Heart right ventricle (tissue), 16 donors: ENCODE results near the gene NPM3. TPM values are rescaled to one million over a fixed set of nuclear protein-coding genes. Genes with fewer than 3 reads are reported as not detected.
A peak's percentile ranks its signal among the peaks of the same experiment; 100 is the strongest.

Experiments
- ATAC-seq, 8 donors: fragments of 200-7000 bp; cut with Tn5 transposase; one replicate each; pipeline ENCODE4 v1.9.1; 2020; ENCODE audit warnings: mild to moderate bottlenecking in 8 of 8, moderate library complexity in 8 of 8, moderate number of reproducible peaks in 1 of 8
- DNase-seq, 2 donors: peaks; one replicate each; pipeline ENCODE4 v3.0.0-alpha.2; 2020
- H3K27ac ChIP-seq, 10 donors: fragments of 200-600 bp; sonication (generic) in 2 of 10; one replicate each; pipeline versions ENCODE4 v1.5.0 to v1.8.0; 2020 to 2022; ENCODE audit warnings: mild to moderate bottlenecking in 3 of 10
- H3K27me3 ChIP-seq, 7 donors: fragments of 200-600 bp; one replicate each; pipeline ENCODE4 v1.8.0; 2021 to 2022; ENCODE audit warnings: mild to moderate bottlenecking in 2 of 7
- H3K36me3 ChIP-seq, 9 donors: fragments of 200-600 bp; sonication (generic) in 1 of 9; one replicate each; pipeline versions ENCODE4 v1.5.0 to v1.8.0; 2020 to 2022; ENCODE audit warnings: mild to moderate bottlenecking in 2 of 9
- H3K4me1 ChIP-seq, 9 donors: fragments of 200-600 bp; sonication (generic) in 1 of 9; one replicate each; pipeline versions ENCODE4 v1.5.0 to v1.8.0; 2020 to 2022; ENCODE audit warnings: mild to moderate bottlenecking in 4 of 9
- H3K4me3 ChIP-seq, 10 donors: fragments of 200-600 bp; sonication (generic) in 2 of 10; one replicate each; pipeline versions ENCODE4 v1.5.0 to v1.8.0; 2020 to 2022; ENCODE audit warnings: mild to moderate bottlenecking in 7 of 10, moderate library complexity in 2 of 10
- H3K9me3 ChIP-seq, 11 donors: fragments of 200-600 bp in 10 of 11; sonication (generic) in 2 of 11; one replicate each; pipeline versions ENCODE4 v1.5.0 to v1.8.0; 2013 to 2022; ENCODE audit warnings: mild to moderate bottlenecking in 2 of 11, control low read depth in 1 of 11, moderate library complexity in 1 of 11
- WGBS, 2 donors: extraction: QIAGEN DNeasy Blood & Tissue Kit; methylation state at CpG; one replicate each; pipeline ENCODE4 v1.1.7; 2013; ENCODE audit warnings: inconsistent platforms in 1 of 2; 5-methylcytosine and 5-hydroxymethylcytosine counted together
- intact Hi-C, 10 donors: fragments of 100-400 bp; cut with DNase I; formaldehyde crosslinking; loops; one replicate each; pipeline versions ENCODE4 v1.11.1 to v1.14.2; 2022
- polyA plus RNA-seq, 2 donors: library from polyadenylated mRNA; stranded (reverse); fragments of 200-250 nt; gene quantifications; one replicate each; pipeline ENCODE4 v1.2.3, GENCODE V29; 2013
- total RNA-seq, 10 donors: library from RNA; stranded (reverse); fragmentation: NEBNext Ultra II Directional in 3 of 10; extraction: Animal tissue kit (Norgen Biotek cat#: 25700) in 3 of 10; gene quantifications; one replicate each; pipeline versions ENCODE4 v1.2.1 to v1.2.4, GENCODE V29; 2021 to 2023
- TF ChIP-seq, protein P1 (sequence below), 9 donors: fragments of 200-600 bp; sonication (generic) in 2 of 9; IDR thresholded peaks; one replicate each; pipeline versions ENCODE4 v1.5.0 to v1.8.0; 2021 to 2022; ENCODE audit warnings: antibody characterized with exemption in 9 of 9, mild to moderate bottlenecking in 5 of 9, moderate library complexity in 1 of 9
- donor health status: Arrhythmogenic right ventricular cardiomyopathy.
- donor health status: ischemic (EF 13 %, LVEDD 7.1; RV severe dilation, severe dysfunction).
- donor health status: healthy with polysubstance abuse.
- donor health status: DM: no; HTN: yes; CAD: no.
- donor health status: DM: no; HTN: no; CAD: no.
- donor health status: ischemic (EF 25% LVEDD 6.9; RV normal size, moderate dysfunction).
- donor health status: ischemic (EF 25% LVEDD 5.7; RV mildly dilated, moderate dysfunction).
- donor health status: healthy.
- donor health status: DM: yes; HTN: yes; CAD: no.
- donor health status: Ischemic cardiomyopathy.
- donor health status: ischemic (EF 35%, LVEDD 5.7; RV mildly dilated, moderate dysfunction).
- donor health status: nonischemic (EF 11% LVEDD 7.7; RV severe dilation, severe dysfunction).
- donor health status: DM: yes; HTN: yes; CAD: no.
- donor health status: PGD.
- donor health status: ischemic (EF 29% LVEDD 5.4; RV normal size, mild dysfunction).
- donor health status: nonischemic (EF 23%, LVEDD 6.1; RV moderate dilation, normal function).

Gene NPM3
- total and polyA plus RNA-seq, 12 donors, result 4.9 to 23.3 (median 7.0) TPM

DNA sequence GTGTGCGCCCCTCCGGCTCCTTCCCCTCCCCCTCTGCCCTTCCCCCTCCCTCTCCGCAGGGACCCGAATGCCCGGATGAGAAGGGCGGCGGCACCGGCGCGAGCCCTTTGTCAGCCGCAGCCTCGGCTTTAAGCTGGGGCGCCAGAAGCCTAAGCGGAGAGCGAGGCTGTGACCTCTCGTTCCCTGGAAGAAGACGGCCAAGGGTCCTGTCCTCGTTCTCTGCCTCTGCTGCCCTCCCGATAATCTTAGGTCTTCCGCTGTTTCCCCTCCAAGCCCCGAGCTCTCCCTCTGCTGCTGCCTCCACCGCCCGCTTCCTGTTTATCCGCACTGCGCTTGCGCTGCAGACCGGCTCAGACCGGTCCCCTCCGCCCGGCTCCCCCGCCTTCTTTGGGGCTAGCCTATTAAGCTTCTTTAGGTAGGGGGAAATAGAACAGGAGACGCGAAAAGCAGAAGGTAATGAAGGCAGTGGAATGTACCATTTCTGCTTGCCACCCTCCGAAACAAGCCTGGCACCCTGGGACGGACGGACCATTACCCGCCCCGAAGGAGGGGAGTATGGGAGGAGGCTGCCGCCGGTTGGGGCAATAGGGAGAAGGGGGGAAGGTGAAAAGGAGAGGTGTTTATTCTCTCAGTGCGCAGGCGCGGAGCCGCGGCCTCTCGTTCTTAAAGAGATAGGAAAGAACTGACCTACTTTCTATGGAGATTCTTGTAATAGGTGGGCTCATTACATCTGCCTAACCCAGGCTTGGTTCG is 35.0 kb upstream of the NPM3 start, which contains the start of gene OGA:
TSS of gene OGA (minus strand) at position 326 of the 753 bp plus-strand sequence. CDS start 422 bp downstream, outside the sequence.
- TF ChIP-seq, protein P1, sequence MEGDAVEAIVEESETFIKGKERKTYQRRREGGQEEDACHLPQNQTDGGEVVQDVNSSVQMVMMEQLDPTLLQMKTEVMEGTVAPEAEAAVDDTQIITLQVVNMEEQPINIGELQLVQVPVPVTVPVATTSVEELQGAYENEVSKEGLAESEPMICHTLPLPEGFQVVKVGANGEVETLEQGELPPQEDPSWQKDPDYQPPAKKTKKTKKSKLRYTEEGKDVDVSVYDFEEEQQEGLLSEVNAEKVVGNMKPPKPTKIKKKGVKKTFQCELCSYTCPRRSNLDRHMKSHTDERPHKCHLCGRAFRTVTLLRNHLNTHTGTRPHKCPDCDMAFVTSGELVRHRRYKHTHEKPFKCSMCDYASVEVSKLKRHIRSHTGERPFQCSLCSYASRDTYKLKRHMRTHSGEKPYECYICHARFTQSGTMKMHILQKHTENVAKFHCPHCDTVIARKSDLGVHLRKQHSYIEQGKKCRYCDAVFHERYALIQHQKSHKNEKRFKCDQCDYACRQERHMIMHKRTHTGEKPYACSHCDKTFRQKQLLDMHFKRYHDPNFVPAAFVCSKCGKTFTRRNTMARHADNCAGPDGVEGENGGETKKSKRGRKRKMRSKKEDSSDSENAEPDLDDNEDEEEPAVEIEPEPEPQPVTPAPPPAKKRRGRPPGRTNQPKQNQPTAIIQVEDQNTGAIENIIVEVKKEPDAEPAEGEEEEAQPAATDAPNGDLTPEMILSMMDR (IDR thresholded peaks at IDR 0.05), result no peak
- Histone ChIP-seq H3K27me3 (no peaks in the 10 kb centered on the region), H3K9me3 (no peaks in the 10 kb centered on the region), H3K36me3 (peaks cover 0 to 2% (median 0%) of the 10 kb centered on the region in 9 donors), H3K4me3 (peak within 1 kb of the TSS; percentile 82 to 100 (median 96)), H3K4me1 (peaks cover 3 to 45% (median 35%) of the 10 kb centered on the region in 9 donors), H3K27ac (peak within 1 kb of the TSS; percentile 92 to 98 (median 96))
- peak; percentile 92 to 96 (median 95) for ATAC-seq
- DNase-seq, result peak; percentile 97
- 0% methylated on average over 47 of the region's 47 CpGs for WGBS, 2 donors
- intact Hi-C loops, result loop anchor here in 1 of 10 donors (5.0 kb wide), 1 partner anchor 36 kb away; the partner anchor contains the start of gene NPM3

DNA sequence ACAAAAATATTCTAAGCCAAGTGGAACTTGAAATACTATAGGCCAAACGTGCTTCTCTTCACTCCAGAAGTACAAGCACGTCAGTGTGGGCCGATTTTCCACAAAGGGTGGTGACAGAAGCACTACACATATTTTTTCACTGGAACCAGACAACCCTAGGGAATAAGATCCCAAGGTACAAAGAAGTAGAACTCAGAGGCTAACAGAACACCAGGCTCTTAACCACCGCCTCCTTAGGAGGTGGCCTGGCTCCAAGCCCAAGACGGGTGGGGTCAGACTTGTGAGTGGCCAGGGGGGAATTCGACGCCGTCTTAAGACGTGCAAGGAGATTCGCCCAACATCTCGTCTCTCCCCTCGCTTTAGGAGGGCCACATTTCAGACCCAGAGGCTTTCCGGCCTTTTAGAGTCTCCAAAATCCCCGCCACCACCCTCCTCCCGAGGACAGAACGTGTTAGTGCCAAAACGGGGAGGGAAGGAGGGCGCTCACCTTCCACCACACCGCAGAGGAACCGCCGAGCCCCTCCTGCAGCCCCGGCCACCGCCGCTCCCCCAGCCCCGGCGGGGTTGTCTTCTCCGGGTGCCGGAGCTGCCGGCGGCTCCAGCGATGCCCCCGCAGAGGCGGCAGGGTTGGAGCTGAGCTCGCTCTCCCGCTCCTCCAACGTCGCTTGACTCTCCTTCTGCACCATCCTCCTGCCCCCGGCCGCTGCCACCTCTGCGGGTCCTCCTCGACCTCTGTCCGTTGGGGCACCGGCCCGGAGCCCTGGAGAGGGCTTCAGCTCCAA is 34.3 kb upstream of the NPM3 start:
- DNase-seq (peak; percentile 88 to 90), ATAC-seq (peak; percentile 38 to 74 (median 62))
- intact Hi-C loops, result loop anchor here in 1 of 10 donors (5.0 kb wide), 1 partner anchor 35 kb away; the partner anchor contains the start of gene NPM3
- H3K4me3 ChIP-seq, result peak overlapping the region; percentile 82 to 100 (median 96)
- H3K4me1 ChIP-seq, result peaks cover 3 to 53% (median 42%) of the 10 kb centered on the region in 9 donors
- no peaks in the 10 kb centered on the region for H3K9me3 ChIP-seq
- no peaks in the 10 kb centered on the region for H3K27me3 ChIP-seq
- peak overlapping the region; percentile 92 to 98 (median 96) for H3K27ac ChIP-seq
- H3K36me3 ChIP-seq, result peaks cover 0 to 9% (median 0%) of the 10 kb centered on the region in 9 donors
- TF ChIP-seq, protein P1 (IDR thresholded peaks at IDR 0.05), result no peak
- WGBS, 2 donors, result 0% methylated on average over 44 of the region's 44 CpGs

DNA sequence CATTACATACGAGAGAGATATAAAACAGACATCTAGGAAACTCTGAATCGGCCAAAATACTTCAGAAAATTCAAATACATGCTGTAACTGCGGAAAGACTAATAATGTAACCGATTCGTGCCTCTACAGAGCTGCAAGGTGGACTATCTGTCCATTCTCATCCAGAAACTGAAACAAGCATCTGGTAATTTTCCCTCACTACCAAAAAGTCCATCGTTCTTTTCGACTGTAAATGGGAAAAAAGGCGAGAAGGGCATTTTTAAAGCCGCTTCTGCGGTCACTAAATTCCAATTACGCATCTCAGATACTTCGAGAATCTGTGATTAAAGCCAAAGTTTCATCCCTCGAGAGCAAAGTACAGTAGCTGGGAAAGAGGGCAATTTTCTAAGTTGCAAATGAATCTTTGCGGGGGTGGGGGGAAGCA is 33.7 kb upstream of the NPM3 start:
- Histone ChIP-seq H3K27me3 (no peaks in the 10 kb centered on the region), H3K27ac (peak overlapping the region; percentile 18 to 98 (median 95)), H3K4me3 (peak overlapping the region; percentile 82 to 100 (median 96)), H3K36me3 (peaks cover 0 to 15% (median 0%) of the 10 kb centered on the region in 9 donors), H3K9me3 (no peaks in the 10 kb centered on the region), H3K4me1 (peaks cover 3 to 59% (median 48%) of the 10 kb centered on the region in 9 donors)
- TF ChIP-seq, protein P1 (IDR thresholded peaks at IDR 0.05), result no peak
- intact Hi-C loops, result loop anchor here in 1 of 10 donors (5.0 kb wide), 1 partner anchor 35 kb away; the partner anchor contains the start of gene NPM3
- ATAC-seq (no peak), DNase-seq (no peak)
- 0 to 1% methylated on average over 14 of the region's 14 CpGs for WGBS, 2 donors

DNA sequence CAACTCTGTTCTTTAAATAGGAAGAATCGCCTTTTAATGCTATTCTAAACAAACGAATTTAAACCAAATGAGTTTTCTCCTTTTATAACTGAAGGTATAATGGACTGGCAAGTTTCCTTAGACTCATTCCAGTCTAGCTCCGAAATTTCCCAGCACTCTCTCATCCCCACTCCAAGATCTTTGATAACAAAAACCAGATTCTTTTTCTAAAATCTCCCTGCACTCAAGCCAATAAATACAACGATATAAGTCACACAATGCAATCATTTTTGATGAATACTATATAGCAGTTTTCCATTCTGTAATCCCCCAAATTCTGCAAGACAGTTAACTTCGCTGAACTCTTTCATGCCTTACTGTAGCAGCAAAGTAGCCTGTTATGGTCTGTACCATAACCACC is 33.1 kb upstream of the NPM3 start:
- peaks cover 3 to 64% (median 51%) of the 10 kb centered on the region in 9 donors for H3K4me1 ChIP-seq
- TF ChIP-seq, protein P1 (IDR thresholded peaks at IDR 0.05), result no peak
- intact Hi-C loops, result loop anchor here in 1 of 10 donors (5.0 kb wide), 1 partner anchor 34 kb away; the partner anchor contains the start of gene NPM3

More for the DNA sequence above, 33.1 kb upstream of the NPM3 start:
- ATAC-seq, result no peak
- H3K9me3 ChIP-seq, result no peaks in the 10 kb centered on the region
- peak overlapping the region in 8 of 10 donors; percentile 18 to 98 (median 95) for H3K27ac ChIP-seq
- H3K4me3 ChIP-seq, result peak overlapping the region; percentile 82 to 100 (median 96)
- WGBS, 2 donors, result 0 to 2% methylated on average over 5 of the region's 5 CpGs
- no peaks in the 10 kb centered on the region for H3K27me3 ChIP-seq
- peaks cover 0 to 21% (median 0%) of the 10 kb centered on the region in 9 donors for H3K36me3 ChIP-seq
- no peak for DNase-seq
